Measurements from ENCODE around the gene FASTKD2.
"Not testable (repeated sequence)": the region's sequence is repeated elsewhere in the genome, so short reads cannot be mapped to it uniquely, and the experiment has no call there.

FASTKD2 gene

GRCh38 chr2:206798000-206798399 is 32.6 kb downstream of the FASTKD2 start:
- H3K36me3 ChIP-seq (ENCODE audit: control insufficient read depth, low read depth, low read length): peaks cover 14% of the 10 kb centered on the region
- H3K27ac ChIP-seq (ENCODE audit: low read length): no peak overlapping the region
- no peaks in the 10 kb centered on the region for H3K27me3 ChIP-seq (ENCODE audit: control insufficient read depth, insufficient read depth, low read length)
- peaks cover 22% of the 10 kb centered on the region for H3K4me1 ChIP-seq (ENCODE audit: control insufficient read depth, low read depth, low read length)
- no peak overlapping the region for H3K4me3 ChIP-seq (ENCODE audit: low read length)
- H3K9me3 ChIP-seq (ENCODE audit: control insufficient read depth, low read depth, low read length): no peaks in the 10 kb centered on the region
- H3K9ac ChIP-seq (ENCODE audit: low read length): no peak overlapping the region

GRCh38 chr2:206799083-206799482 is 33.7 kb downstream of the FASTKD2 start:
- H3K4me1 ChIP-seq (ENCODE audit: control insufficient read depth, low read depth, low read length): peaks cover 29% of the 10 kb centered on the region
- H3K27me3 ChIP-seq (ENCODE audit: control insufficient read depth, insufficient read depth, low read length): no peaks in the 10 kb centered on the region
- H3K9ac ChIP-seq (ENCODE audit: low read length): no peak overlapping the region
- peaks cover 11% of the 10 kb centered on the region for H3K36me3 ChIP-seq (ENCODE audit: control insufficient read depth, low read depth, low read length)
- no peaks in the 10 kb centered on the region for H3K9me3 ChIP-seq (ENCODE audit: control insufficient read depth, low read depth, low read length)
- no peak overlapping the region for H3K4me3 ChIP-seq (ENCODE audit: low read length)
- H3K27ac ChIP-seq (ENCODE audit: low read length): no peak overlapping the region

- Histone ChIP-seq H3K4me1 (ENCODE audit: control insufficient read depth, low read depth, low read length) (peaks cover 35% of the 10 kb centered on the region), H3K4me3 (ENCODE audit: low read length) (no peak overlapping the region), H3K27ac (ENCODE audit: low read length) (peak overlapping the region; percentile 13), H3K9me3 (ENCODE audit: control insufficient read depth, low read depth, low read length) (no peaks in the 10 kb centered on the region), H3K27me3 (ENCODE audit: control insufficient read depth, insufficient read depth, low read length) (no peaks in the 10 kb centered on the region), H3K9ac (ENCODE audit: low read length) (peak overlapping the region; percentile 27), H3K36me3 (ENCODE audit: control insufficient read depth, low read depth, low read length) (peaks cover 4% of the 10 kb centered on the region)
Observed at GRCh38 chr2:206800506-206801417, 35.4 kb downstream of the FASTKD2 start.

- no peak overlapping the region for H3K9ac ChIP-seq (ENCODE audit: low read length)
- peaks cover 39% of the 10 kb centered on the region for H3K4me1 ChIP-seq (ENCODE audit: control insufficient read depth, low read depth, low read length)
- no peaks in the 10 kb centered on the region for H3K36me3 ChIP-seq (ENCODE audit: control insufficient read depth, low read depth, low read length)
- no peaks in the 10 kb centered on the region for H3K9me3 ChIP-seq (ENCODE audit: control insufficient read depth, low read depth, low read length)
- H3K27ac ChIP-seq (ENCODE audit: low read length): peak overlapping the region; percentile 55
- no peak overlapping the region for H3K4me3 ChIP-seq (ENCODE audit: low read length)
- H3K27me3 ChIP-seq (ENCODE audit: control insufficient read depth, insufficient read depth, low read length): no peaks in the 10 kb centered on the region
Observed at GRCh38 chr2:206801418-206802189, 36.2 kb downstream of the FASTKD2 start.

- Histone ChIP-seq H3K36me3 (ENCODE audit: control insufficient read depth, low read depth, low read length) (no peaks in the 10 kb centered on the region), H3K9me3 (ENCODE audit: control insufficient read depth, low read depth, low read length) (no peaks in the 10 kb centered on the region), H3K4me3 (ENCODE audit: low read length) (no peak overlapping the region), H3K9ac (ENCODE audit: low read length) (no peak overlapping the region), H3K27me3 (ENCODE audit: control insufficient read depth, insufficient read depth, low read length) (no peaks in the 10 kb centered on the region), H3K4me1 (ENCODE audit: control insufficient read depth, low read depth, low read length) (peaks cover 39% of the 10 kb centered on the region), H3K27ac (ENCODE audit: low read length) (no peak overlapping the region)
Observed at GRCh38 chr2:206802654-206803514, 37.5 kb downstream of the FASTKD2 start.

GRCh38 chr2:206804326-206804725 is 38.9 kb downstream of the FASTKD2 start:
- no peak overlapping the region for H3K27ac ChIP-seq (ENCODE audit: low read length)
- peaks cover 39% of the 10 kb centered on the region for H3K4me1 ChIP-seq (ENCODE audit: control insufficient read depth, low read depth, low read length)

GRCh38 chr2:206805887-206806607 is 40.6 kb downstream of the FASTKD2 start:
- Histone ChIP-seq H3K27me3 (ENCODE audit: control insufficient read depth, insufficient read depth, low read length) (no peaks in the 10 kb centered on the region), H3K27ac (ENCODE audit: low read length) (no peak overlapping the region), H3K36me3 (ENCODE audit: control insufficient read depth, low read depth, low read length) (no peaks in the 10 kb centered on the region), H3K9me3 (ENCODE audit: control insufficient read depth, low read depth, low read length) (no peaks in the 10 kb centered on the region), H3K4me1 (ENCODE audit: control insufficient read depth, low read depth, low read length) (peaks cover 27% of the 10 kb centered on the region), H3K4me3 (ENCODE audit: low read length) (no peak overlapping the region), H3K9ac (ENCODE audit: low read length) (no peak overlapping the region)

More at GRCh38 chr2:206804326-206804725, 38.9 kb downstream of the FASTKD2 start:
- no peak overlapping the region for H3K4me3 ChIP-seq (ENCODE audit: low read length)
- no peaks in the 10 kb centered on the region for H3K27me3 ChIP-seq (ENCODE audit: control insufficient read depth, insufficient read depth, low read length)
- H3K9me3 ChIP-seq (ENCODE audit: control insufficient read depth, low read depth, low read length): no peaks in the 10 kb centered on the region
- H3K36me3 ChIP-seq (ENCODE audit: control insufficient read depth, low read depth, low read length): no peaks in the 10 kb centered on the region
- H3K9ac ChIP-seq (ENCODE audit: low read length): no peak overlapping the region

- H3K27me3 ChIP-seq (ENCODE audit: control insufficient read depth, insufficient read depth, low read length); H3K36me3 ChIP-seq (ENCODE audit: control insufficient read depth, low read depth, low read length); H3K27ac ChIP-seq (ENCODE audit: low read length); H3K9ac ChIP-seq (ENCODE audit: low read length); H3K9me3 ChIP-seq (ENCODE audit: control insufficient read depth, low read depth, low read length); H3K4me3 ChIP-seq (ENCODE audit: low read length): not testable (repeated sequence)
- peaks cover 20% of the 10 kb centered on the region for H3K4me1 ChIP-seq (ENCODE audit: control insufficient read depth, low read depth, low read length)
Observed at GRCh38 chr2:206807624-206808023, 42.2 kb downstream of the FASTKD2 start.

GRCh38 chr2:206812471-206812870 is 47.1 kb downstream of the FASTKD2 start:
- peaks cover 11% of the 10 kb centered on the region for H3K4me1 ChIP-seq (ENCODE audit: control insufficient read depth, low read depth, low read length)
- not testable (repeated sequence) for H3K36me3 ChIP-seq (ENCODE audit: control insufficient read depth, low read depth, low read length); H3K9me3 ChIP-seq (ENCODE audit: control insufficient read depth, low read depth, low read length); H3K4me3 ChIP-seq (ENCODE audit: low read length); H3K9ac ChIP-seq (ENCODE audit: low read length); H3K27ac ChIP-seq (ENCODE audit: low read length); H3K27me3 ChIP-seq (ENCODE audit: control insufficient read depth, insufficient read depth, low read length)

- Histone ChIP-seq H3K4me3 (ENCODE audit: low read length) (no peak overlapping the region), H3K27ac (ENCODE audit: low read length) (no peak overlapping the region), H3K4me1 (ENCODE audit: control insufficient read depth, low read depth, low read length) (peaks cover 11% of the 10 kb centered on the region), H3K9me3 (ENCODE audit: control insufficient read depth, low read depth, low read length) (no peaks in the 10 kb centered on the region), H3K9ac (ENCODE audit: low read length) (no peak overlapping the region), H3K27me3 (ENCODE audit: control insufficient read depth, insufficient read depth, low read length) (no peaks in the 10 kb centered on the region), H3K36me3 (ENCODE audit: control insufficient read depth, low read depth, low read length) (no peaks in the 10 kb centered on the region)
Observed at GRCh38 chr2:206814498-206814897, 49.1 kb downstream of the FASTKD2 start.
